Thoracic aorta (tissue), 2 donors: ENCODE results near the gene ERG. TPM values are rescaled to one million over a fixed set of nuclear protein-coding genes. Genes with fewer than 3 reads are reported as not detected.

Source experiments
- ATAC-seq: fragments of 150-250 bp; one replicate; pipeline ENCODE4 v1.8.0; 2017; ENCODE audit warnings: low read depth; ENCODE audit not compliant: insufficient number of reproducible peaks, low FRiP score
- DNase-seq: peaks from one replicate; pipeline ENCODE4 v3.0.0-alpha.2; 2020; ENCODE audit warnings: low spot score
- H3K27ac ChIP-seq, 2 donors: fragments of 200-600 bp; sonication (generic); 1 replicate in 1 of 2; 2 replicates in 1 of 2; pipeline ENCODE4 v1.5.1; 2016; ENCODE audit warnings: mild to moderate bottlenecking in 2 of 2, moderate library complexity in 2 of 2
- H3K27me3 ChIP-seq: fragments of 200-600 bp; sonication (generic); replicated peaks from 2 replicates; pipeline ENCODE4 v1.6.0; 2016; ENCODE audit warnings: mild to moderate bottlenecking; ENCODE audit not compliant: insufficient read depth
- H3K36me3 ChIP-seq: fragments of 200-600 bp; sonication (generic); one replicate; pipeline ENCODE4 v1.5.1; 2016
- H3K4me1 ChIP-seq, 2 donors: fragments of 200-600 bp; sonication (generic); 1 replicate in 1 of 2; 2 replicates in 1 of 2; pipeline versions ENCODE4 v1.5.1 to v1.6.0; 2016; ENCODE audit warnings: low read depth in 2 of 2, mild to moderate bottlenecking in 1 of 2; ENCODE audit not compliant: control insufficient read depth in 1 of 2
- H3K4me3 ChIP-seq: fragments of 200-600 bp; sonication (generic); 2 replicates; pipeline ENCODE4 v1.5.1; 2016; ENCODE audit warnings: mild to moderate bottlenecking
- H3K9me3 ChIP-seq: fragments of 200-600 bp; sonication (generic); 2 replicates; pipeline ENCODE4 v1.5.1; 2016
- total RNA-seq, 2 donors: library from RNA; depleted of rRNA; stranded (reverse); fragments of >200 nt; gene quantifications; one replicate each; pipeline versions ENCODE4 v1.1.0 to v1.2.3, GENCODE V29; 2016
- TF ChIP-seq, protein P1 (sequence below): fragments of 200-600 bp; sonication (generic); IDR thresholded peaks from one replicate; pipeline ENCODE4 v1.5.1; 2019; ENCODE audit warnings: antibody characterized with exemption

ERG gene
- total RNA-seq, 2 donors from 2014 or later, result 40.2 to 177 TPM

DNA sequence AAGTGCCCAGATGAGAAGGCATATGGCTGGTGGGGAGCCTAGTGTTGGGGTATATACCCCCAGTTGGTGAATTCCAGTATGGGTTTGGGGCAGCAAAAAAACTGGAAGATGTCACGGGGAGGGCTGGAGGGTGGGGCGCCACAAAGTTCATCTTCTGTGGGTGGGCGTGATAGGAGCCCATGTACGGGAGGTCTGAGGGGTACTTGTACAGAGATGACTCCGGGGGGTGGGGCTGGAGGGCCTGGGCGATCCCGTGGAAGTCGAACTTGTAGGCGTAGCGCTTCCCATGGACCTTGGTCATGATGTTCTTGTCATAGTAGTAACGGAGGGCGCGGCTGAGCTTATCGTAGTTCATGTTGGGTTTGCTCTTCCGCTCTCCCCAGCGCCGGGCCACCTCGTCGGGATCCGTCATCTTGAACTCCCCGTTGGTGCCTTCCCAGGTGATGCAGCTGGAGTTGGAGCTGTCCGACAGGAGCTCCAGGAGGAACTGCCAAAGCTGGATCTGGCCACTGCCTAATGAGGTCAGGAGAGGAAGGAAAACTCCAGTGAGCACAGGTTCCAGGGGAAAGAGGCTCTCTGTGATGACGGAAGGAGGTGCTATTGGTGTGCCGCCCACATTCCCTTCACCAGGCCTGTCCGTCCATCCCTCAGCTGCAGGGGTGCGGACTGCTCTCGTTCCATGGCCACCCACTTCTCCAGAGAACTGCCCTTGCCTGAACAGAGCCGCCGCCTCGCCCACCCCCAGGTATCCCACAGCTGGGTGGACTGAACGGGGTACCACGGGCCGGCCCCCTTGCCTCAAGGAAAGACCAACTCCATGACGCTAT is 114.7 kb downstream of the ERG start:
- H3K36me3 ChIP-seq, result peaks cover 17% of the 10 kb centered on the region
- H3K9me3 ChIP-seq, result no peaks in the 10 kb centered on the region
- TF ChIP-seq, protein P1, sequence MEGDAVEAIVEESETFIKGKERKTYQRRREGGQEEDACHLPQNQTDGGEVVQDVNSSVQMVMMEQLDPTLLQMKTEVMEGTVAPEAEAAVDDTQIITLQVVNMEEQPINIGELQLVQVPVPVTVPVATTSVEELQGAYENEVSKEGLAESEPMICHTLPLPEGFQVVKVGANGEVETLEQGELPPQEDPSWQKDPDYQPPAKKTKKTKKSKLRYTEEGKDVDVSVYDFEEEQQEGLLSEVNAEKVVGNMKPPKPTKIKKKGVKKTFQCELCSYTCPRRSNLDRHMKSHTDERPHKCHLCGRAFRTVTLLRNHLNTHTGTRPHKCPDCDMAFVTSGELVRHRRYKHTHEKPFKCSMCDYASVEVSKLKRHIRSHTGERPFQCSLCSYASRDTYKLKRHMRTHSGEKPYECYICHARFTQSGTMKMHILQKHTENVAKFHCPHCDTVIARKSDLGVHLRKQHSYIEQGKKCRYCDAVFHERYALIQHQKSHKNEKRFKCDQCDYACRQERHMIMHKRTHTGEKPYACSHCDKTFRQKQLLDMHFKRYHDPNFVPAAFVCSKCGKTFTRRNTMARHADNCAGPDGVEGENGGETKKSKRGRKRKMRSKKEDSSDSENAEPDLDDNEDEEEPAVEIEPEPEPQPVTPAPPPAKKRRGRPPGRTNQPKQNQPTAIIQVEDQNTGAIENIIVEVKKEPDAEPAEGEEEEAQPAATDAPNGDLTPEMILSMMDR, result no peak
- peak overlapping the region; percentile 33 for H3K4me3 ChIP-seq
- H3K27ac ChIP-seq, result peak overlapping the region; percentile 35 to 40
- H3K27me3 ChIP-seq, result no peaks in the 10 kb centered on the region
- DNase-seq, result no peak
- ATAC-seq, result no peak
- peaks cover 11 to 67% of the 10 kb centered on the region in 2 donors for H3K4me1 ChIP-seq

DNA sequence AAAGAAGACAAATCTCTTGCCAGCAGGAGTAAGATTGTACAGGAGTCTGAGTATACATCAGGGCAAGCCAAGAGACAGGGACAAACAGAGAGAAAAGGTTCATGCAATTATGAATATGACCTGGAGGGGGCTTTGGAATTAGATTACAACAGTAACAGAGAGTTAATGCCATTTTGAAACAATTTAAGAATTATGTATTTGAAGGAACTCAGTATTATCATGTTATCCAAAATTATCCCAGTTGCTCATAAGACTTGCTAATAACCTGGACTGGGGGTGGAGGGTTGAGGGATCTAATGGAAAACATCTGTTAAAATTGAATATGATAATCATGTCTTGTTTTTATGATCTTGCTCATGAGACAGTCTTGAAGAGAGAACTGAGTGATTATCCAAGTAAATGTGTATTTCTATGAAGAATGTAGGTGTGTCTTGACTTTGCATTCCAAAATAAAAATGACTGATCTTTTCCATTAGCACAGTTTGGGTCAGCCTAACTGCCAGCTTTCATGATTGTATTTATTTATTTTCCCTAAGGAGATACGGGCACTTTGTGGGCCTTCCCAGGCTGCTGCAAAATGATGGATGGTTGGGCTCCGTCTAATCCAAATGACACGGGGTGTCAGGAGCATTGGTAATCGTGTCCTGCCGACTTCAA is 117.7 kb downstream of the ERG start:
- Histone ChIP-seq H3K27ac (peak overlapping the region; percentile 83 to 84), H3K36me3 (peaks cover 5% of the 10 kb centered on the region), H3K27me3 (no peaks in the 10 kb centered on the region), H3K9me3 (no peaks in the 10 kb centered on the region), H3K4me1 (peaks cover 13 to 82% of the 10 kb centered on the region in 2 donors), H3K4me3 (peak overlapping the region; percentile 2)
- ATAC-seq, result peak; percentile 59
- TF ChIP-seq, protein P1, result peak; percentile 48
- DNase-seq, result no peak

DNA sequence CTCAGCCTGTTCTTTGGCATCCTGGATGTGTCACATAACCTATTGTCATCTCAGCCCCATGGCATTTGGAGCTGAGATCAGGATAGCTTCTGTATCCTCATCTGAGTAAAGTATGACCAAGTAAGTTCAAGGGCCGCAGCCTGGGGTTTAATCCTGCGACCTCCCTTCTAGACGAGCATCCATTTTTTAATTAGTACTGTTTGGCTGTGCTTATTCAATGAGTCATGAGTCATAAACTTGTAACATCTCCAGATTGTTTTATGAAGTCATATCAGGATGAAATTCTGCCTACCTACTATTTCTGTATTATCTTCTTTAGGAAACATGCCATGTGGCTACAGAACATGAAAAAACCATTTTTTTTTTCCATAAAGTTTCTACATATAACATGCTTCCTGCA is 119.1 kb downstream of the ERG start:
- no peaks in the 10 kb centered on the region for H3K9me3 ChIP-seq
- ATAC-seq, result no peak
- no peak overlapping the region for H3K4me3 ChIP-seq
- peaks cover 5% of the 10 kb centered on the region for H3K36me3 ChIP-seq
- no peak for DNase-seq
- H3K4me1 ChIP-seq, result peaks cover 11 to 70% of the 10 kb centered on the region in 2 donors
- TF ChIP-seq, protein P1, result no peak
- peak overlapping the region; percentile 56 to 83 for H3K27ac ChIP-seq
- H3K27me3 ChIP-seq, result no peaks in the 10 kb centered on the region

DNA sequence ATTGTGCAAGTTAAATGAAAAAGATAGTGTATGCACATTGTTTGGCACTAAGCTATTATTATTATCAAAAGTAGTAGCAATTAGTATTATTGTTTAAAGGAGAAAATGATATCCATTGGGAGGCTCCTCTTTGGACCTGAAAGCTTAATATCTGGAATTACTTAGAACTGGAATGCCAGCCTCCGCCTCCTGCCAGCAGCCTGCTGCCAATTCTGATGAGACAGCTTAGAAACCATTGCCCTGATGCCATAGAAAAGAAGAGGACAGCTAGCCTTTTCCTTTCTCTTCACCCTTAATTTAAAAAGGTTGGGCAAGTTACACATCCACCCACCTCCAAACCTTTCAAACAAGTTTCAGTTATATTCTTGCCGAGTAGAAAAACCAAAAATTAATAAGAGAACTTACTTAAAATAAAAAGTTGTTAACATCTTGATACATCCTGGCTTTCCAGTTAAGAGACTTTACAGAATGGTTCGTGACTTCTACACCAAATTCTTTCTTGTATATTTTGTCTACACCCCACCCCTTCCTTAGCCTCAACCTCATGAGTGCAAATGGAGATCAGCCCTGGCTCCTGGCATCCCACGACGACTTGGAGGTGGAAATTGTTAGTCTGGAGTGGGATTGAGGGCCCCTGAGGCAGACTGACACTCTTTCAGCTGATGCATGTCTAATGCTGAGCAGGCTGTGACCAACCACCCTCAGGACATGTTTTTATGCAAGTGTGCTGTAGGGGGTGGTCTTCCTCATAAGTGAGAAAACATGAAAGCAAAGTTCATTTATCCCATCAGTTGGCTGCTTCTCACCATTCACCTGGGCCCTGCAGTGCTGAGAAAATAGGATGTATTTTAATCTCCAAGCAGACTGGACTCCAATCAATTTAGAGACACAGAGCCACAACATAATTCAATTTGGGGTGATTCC is 120.8 kb downstream of the ERG start:
- Histone ChIP-seq H3K36me3 (no peaks in the 10 kb centered on the region), H3K27ac (peak overlapping the region; percentile 56 to 83), H3K9me3 (no peaks in the 10 kb centered on the region), H3K4me1 (peaks cover 9 to 62% of the 10 kb centered on the region in 2 donors), H3K4me3 (no peak overlapping the region), H3K27me3 (no peaks in the 10 kb centered on the region)
- DNase-seq, result no peak
- ATAC-seq, result peak; percentile 8
- TF ChIP-seq, protein P1, result no peak
